B cell (primary cell): Measurements from ENCODE around the gene ANKS1A.

Experiments used
- EZH2 ChIP-seq: IDR thresholded peaks from 2 replicates; pipeline ENCODE4 v1.6.1; 2012; ENCODE audit warnings: borderline replicate concordance, low read depth, mild to moderate bottlenecking, moderate library complexity, low read length; ENCODE audit not compliant: insufficient read depth, poor library complexity, severe bottlenecking
- TF ChIP-seq, protein P1 (sequence below): fragments of 200-600 bp; IDR thresholded peaks from one replicate; pipeline ENCODE4 v1.8.0; 2022; ENCODE audit warnings: antibody characterized with exemption, mild to moderate bottlenecking

- TF ChIP-seq, protein P1, sequence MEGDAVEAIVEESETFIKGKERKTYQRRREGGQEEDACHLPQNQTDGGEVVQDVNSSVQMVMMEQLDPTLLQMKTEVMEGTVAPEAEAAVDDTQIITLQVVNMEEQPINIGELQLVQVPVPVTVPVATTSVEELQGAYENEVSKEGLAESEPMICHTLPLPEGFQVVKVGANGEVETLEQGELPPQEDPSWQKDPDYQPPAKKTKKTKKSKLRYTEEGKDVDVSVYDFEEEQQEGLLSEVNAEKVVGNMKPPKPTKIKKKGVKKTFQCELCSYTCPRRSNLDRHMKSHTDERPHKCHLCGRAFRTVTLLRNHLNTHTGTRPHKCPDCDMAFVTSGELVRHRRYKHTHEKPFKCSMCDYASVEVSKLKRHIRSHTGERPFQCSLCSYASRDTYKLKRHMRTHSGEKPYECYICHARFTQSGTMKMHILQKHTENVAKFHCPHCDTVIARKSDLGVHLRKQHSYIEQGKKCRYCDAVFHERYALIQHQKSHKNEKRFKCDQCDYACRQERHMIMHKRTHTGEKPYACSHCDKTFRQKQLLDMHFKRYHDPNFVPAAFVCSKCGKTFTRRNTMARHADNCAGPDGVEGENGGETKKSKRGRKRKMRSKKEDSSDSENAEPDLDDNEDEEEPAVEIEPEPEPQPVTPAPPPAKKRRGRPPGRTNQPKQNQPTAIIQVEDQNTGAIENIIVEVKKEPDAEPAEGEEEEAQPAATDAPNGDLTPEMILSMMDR: no peak
- TF ChIP-seq EZH2: no peak
Observed at GRCh38 chr6:34876472-34876871, 12.6 kb upstream of the ANKS1A start.
